Neural progenitor cell (in vitro differentiated cells): ENCODE results near the gene TAMALIN. TPM values are rescaled to one million over a fixed set of nuclear protein-coding genes. Genes with fewer than 3 reads are reported as not detected.

ENCODE experiments used
- DNase-seq: peaks from one replicate; pipeline ENCODE4 v3.0.0-alpha.2; 2016; ENCODE audit warnings: low spot score
- H2AFZ ChIP-seq: fragments of 200-600 bp; sonication (generic); replicated peaks from 2 replicates; pipeline ENCODE4 v1.6.1; 2016; ENCODE audit warnings: antibody characterized with exemption
- H3F3A ChIP-seq: fragments of 200-600 bp; sonication (generic); 2 replicates; pipeline ENCODE4 v1.6.1; 2016; ENCODE audit warnings: antibody characterized with exemption, low read depth
- H3K27ac ChIP-seq: fragments of 200-600 bp; sonication (generic); 2 replicates; pipeline ENCODE4 v1.5.1; 2016; ENCODE audit warnings: mild to moderate bottlenecking
- H3K27me3 ChIP-seq: fragments of 200-600 bp; sonication (generic); 2 replicates; pipeline ENCODE4 v1.6.1; 2016; ENCODE audit warnings: mild to moderate bottlenecking, moderate library complexity
- H3K36me3 ChIP-seq: fragments of 200-600 bp; sonication (generic); 2 replicates; pipeline ENCODE4 v1.5.1; 2016
- H3K4me1 ChIP-seq: fragments of 200-600 bp; sonication (generic); 2 replicates; pipeline ENCODE4 v1.6.1; 2016; ENCODE audit warnings: mixed run types
- H3K4me2 ChIP-seq: fragments of 200-600 bp; sonication (generic); 2 replicates; pipeline ENCODE4 v1.6.1; 2016
- H3K4me3 ChIP-seq: fragments of 200-600 bp; sonication (generic); 2 replicates; pipeline ENCODE4 v1.5.1; 2016
- H3K79me2 ChIP-seq: fragments of 200-600 bp; sonication (generic); 2 replicates; pipeline ENCODE4 v1.6.1; 2016; ENCODE audit warnings: low read depth
- H3K9ac ChIP-seq: fragments of 200-600 bp; sonication (generic); 2 replicates; pipeline ENCODE4 v1.6.1; 2016
- H3K9me3 ChIP-seq: fragments of 200-600 bp; sonication (generic); 2 replicates; pipeline ENCODE4 v1.5.1; 2016; ENCODE audit warnings: low read depth
- H4K20me1 ChIP-seq: fragments of 200-600 bp; sonication (generic); 2 replicates; pipeline ENCODE4 v1.6.1; 2016; ENCODE audit warnings: low read depth
- H3K27ac Mint-ChIP-seq: 3 replicates; pipeline ENCODE4 v1.8.0; 2021; ENCODE audit warnings: mixed read lengths
- H3K27me3 Mint-ChIP-seq: 2 replicates; pipeline ENCODE4 v1.8.0; 2022; ENCODE audit warnings: low read depth, mild to moderate bottlenecking, inconsistent platforms, moderate library complexity, mixed read lengths; ENCODE audit not compliant: insufficient read depth
- H3K36me3 Mint-ChIP-seq: 3 replicates; pipeline ENCODE4 v1.8.0; 2021; ENCODE audit warnings: mixed read lengths
- H3K4me1 Mint-ChIP-seq: 3 replicates; pipeline ENCODE4 v1.8.0; 2021; ENCODE audit warnings: mixed read lengths
- H3K4me3 Mint-ChIP-seq: 3 replicates; pipeline ENCODE4 v1.8.0; 2021; ENCODE audit warnings: mild to moderate bottlenecking, moderate library complexity, mixed read lengths
- H3K9me3 Mint-ChIP-seq: 3 replicates; pipeline ENCODE4 v1.8.0; 2020; ENCODE audit warnings: mixed read lengths
- EZH2 ChIP-seq: fragments of 200-600 bp; sonication (generic); IDR thresholded peaks from 2 replicates; pipeline ENCODE4 v1.6.1; 2017; ENCODE audit warnings: antibody characterized with exemption, mild to moderate bottlenecking, moderate library complexity
- EZH2phosphoT487 ChIP-seq: fragments of 200-600 bp; sonication (generic); IDR thresholded peaks from 2 replicates; pipeline ENCODE4 v1.6.1; 2017; ENCODE audit warnings: antibody characterized with exemption
- total RNA-seq: library from RNA; depleted of rRNA; stranded (reverse); fragments of >200 nt; gene quantifications from 2 replicates; pipeline ENCODE4 v1.2.3, GENCODE V29; 2015; ENCODE audit warnings: low replicate concordance
- TF ChIP-seq, protein P1 (sequence below): fragments of 200-600 bp; sonication (generic); IDR thresholded peaks from 2 replicates; pipeline ENCODE4 v1.5.1; 2017; ENCODE audit warnings: antibody characterized with exemption, mild to moderate bottlenecking

Gene TAMALIN
- total RNA-seq, 1 donor from 2014 or later = 1.1 TPM

DNA sequence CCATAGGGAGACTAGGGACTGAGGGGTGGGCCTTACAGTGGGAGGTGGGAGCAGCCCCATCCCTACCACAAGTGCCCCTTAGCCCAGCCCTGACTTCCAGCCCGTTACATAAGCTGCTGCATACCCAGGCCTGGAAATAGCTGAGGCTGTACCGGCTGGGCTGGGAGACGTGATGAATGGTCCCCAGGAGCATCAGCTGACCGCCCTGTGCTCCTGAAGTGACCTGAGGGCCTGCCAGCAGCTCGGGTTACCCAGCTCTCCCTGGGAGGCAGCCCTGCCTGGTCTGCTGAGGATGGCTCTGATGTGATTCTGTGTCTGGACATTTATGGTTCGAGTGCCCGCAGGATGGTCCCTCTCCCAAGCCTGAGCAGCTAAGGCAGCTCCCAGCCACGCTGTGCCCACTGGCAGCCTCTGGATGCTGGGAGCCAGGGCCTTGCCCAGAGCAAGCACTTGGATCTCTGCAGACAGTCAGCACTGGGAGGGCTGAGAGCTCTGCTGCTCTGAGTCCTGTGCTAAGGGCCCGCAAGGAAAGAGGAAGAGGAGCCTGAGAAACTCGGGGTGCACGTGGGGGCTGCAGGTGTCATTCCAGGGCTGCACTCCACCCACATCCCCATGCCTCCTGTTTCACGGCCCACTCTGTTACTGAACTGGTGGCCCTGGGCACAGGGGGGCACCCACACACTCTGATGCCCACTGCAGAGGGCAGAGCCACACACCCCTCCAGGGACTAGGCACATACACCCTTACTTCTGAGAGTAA, 20.5 kb downstream of the TAMALIN start:
- H3K4me3 Mint-ChIP-seq = no peak overlapping the region

DNA sequence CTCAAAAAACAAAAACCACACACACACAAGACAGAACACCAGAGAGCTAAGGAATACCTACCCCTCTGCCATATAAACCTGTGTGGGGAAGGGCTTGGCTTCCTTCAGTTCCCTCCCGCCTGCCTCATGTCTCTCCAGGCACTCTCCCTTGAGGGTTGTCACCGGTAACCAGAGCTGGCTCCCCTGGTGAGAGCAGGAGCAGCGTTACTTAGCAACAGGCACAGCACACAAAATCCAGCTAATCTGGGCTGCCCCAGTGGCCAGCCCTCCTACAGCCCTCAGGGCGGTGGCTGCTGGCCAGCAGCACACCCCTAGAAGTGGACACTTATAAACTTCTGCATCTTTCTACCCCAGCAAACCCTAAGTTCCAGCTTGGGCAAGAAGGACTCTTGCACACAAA, 22.9 kb downstream of the TAMALIN start:
- peak overlapping the region; percentile 97 for H3K27ac Mint-ChIP-seq
- Histone ChIP-seq H3K4me3 (peak overlapping the region; percentile 21), H3K27me3 (peaks cover 19% of the 10 kb centered on the region), H3F3A (peaks cover 36% of the 10 kb centered on the region), H3K9ac (no peak overlapping the region), H4K20me1 (no peaks in the 10 kb centered on the region), H2AFZ (peak overlapping the region; percentile 17), H3K36me3 (no peaks in the 10 kb centered on the region), H3K4me1 (peaks cover 42% of the 10 kb centered on the region), H3K9me3 (no peaks in the 10 kb centered on the region), H3K4me2 (peak overlapping the region; percentile 70), H3K79me2 (no peaks in the 10 kb centered on the region), H3K27ac (no peak overlapping the region)
- peak overlapping the region; percentile 74 for H3K4me3 Mint-ChIP-seq
- TF ChIP-seq EZH2 (no peak), EZH2phosphoT487 (no peak)
- TF ChIP-seq, protein P1, sequence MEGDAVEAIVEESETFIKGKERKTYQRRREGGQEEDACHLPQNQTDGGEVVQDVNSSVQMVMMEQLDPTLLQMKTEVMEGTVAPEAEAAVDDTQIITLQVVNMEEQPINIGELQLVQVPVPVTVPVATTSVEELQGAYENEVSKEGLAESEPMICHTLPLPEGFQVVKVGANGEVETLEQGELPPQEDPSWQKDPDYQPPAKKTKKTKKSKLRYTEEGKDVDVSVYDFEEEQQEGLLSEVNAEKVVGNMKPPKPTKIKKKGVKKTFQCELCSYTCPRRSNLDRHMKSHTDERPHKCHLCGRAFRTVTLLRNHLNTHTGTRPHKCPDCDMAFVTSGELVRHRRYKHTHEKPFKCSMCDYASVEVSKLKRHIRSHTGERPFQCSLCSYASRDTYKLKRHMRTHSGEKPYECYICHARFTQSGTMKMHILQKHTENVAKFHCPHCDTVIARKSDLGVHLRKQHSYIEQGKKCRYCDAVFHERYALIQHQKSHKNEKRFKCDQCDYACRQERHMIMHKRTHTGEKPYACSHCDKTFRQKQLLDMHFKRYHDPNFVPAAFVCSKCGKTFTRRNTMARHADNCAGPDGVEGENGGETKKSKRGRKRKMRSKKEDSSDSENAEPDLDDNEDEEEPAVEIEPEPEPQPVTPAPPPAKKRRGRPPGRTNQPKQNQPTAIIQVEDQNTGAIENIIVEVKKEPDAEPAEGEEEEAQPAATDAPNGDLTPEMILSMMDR = no peak
- peaks cover 18% of the 10 kb centered on the region for H3K27me3 Mint-ChIP-seq
- peak; percentile 95 for DNase-seq
- H3K4me1 Mint-ChIP-seq = peaks cover 54% of the 10 kb centered on the region
- H3K9me3 Mint-ChIP-seq = no peaks in the 10 kb centered on the region
- no peaks in the 10 kb centered on the region for H3K36me3 Mint-ChIP-seq

More for the DNA sequence above, 20.5 kb downstream of the TAMALIN start:
- Histone ChIP-seq H3K4me3 (no peak overlapping the region), H3K9ac (no peak overlapping the region), H3F3A (peaks cover 39% of the 10 kb centered on the region), H3K9me3 (no peaks in the 10 kb centered on the region), H3K4me2 (no peak overlapping the region), H3K4me1 (peaks cover 34% of the 10 kb centered on the region), H3K79me2 (no peaks in the 10 kb centered on the region), H3K27ac (no peak overlapping the region), H3K27me3 (peaks cover 27% of the 10 kb centered on the region), H2AFZ (no peak overlapping the region), H4K20me1 (no peaks in the 10 kb centered on the region), H3K36me3 (no peaks in the 10 kb centered on the region)
- peak overlapping the region; percentile 63 for H3K27ac Mint-ChIP-seq
- H3K4me1 Mint-ChIP-seq = peaks cover 54% of the 10 kb centered on the region
- TF ChIP-seq, protein P1 = no peak
- TF ChIP-seq EZH2phosphoT487 = no peak
- no peak for TF ChIP-seq EZH2
- peak; percentile 66 for DNase-seq
- no peaks in the 10 kb centered on the region for H3K9me3 Mint-ChIP-seq
- H3K27me3 Mint-ChIP-seq = peaks cover 16% of the 10 kb centered on the region
- no peaks in the 10 kb centered on the region for H3K36me3 Mint-ChIP-seq

- H3K79me2 ChIP-seq = no peaks in the 10 kb centered on the region
- Mint-ChIP-seq H3K36me3 (no peaks in the 10 kb centered on the region), H3K4me1 (peaks cover 43% of the 10 kb centered on the region), H3K27me3 (peaks cover 26% of the 10 kb centered on the region), H3K4me3 (peak overlapping the region; percentile 79), H3K27ac (peak overlapping the region; percentile 96), H3K9me3 (no peaks in the 10 kb centered on the region)
- no peaks in the 10 kb centered on the region for H3K36me3 ChIP-seq
- H4K20me1 ChIP-seq = no peaks in the 10 kb centered on the region
- no peak overlapping the region for H3K27ac ChIP-seq
- no peaks in the 10 kb centered on the region for H3K9me3 ChIP-seq
- peaks cover 30% of the 10 kb centered on the region for H3K4me1 ChIP-seq
- peak overlapping the region; percentile 39 for H3K4me3 ChIP-seq
- H3K4me2 ChIP-seq = peak overlapping the region; percentile 74
- H3K9ac ChIP-seq = no peak overlapping the region
- H2AFZ ChIP-seq = no peak overlapping the region
- DNase-seq = no peak
- H3K27me3 ChIP-seq = peaks cover 42% of the 10 kb centered on the region
- TF ChIP-seq EZH2 (no peak), EZH2phosphoT487 (no peak)
- TF ChIP-seq, protein P1 = no peak
- peaks cover 36% of the 10 kb centered on the region for H3F3A ChIP-seq
These were observed 25.7 kb downstream of the TAMALIN start for GRCh38 chr12:52032446-52032803.
